ENCODE results near the gene NDFIP2. TPM values are rescaled to one million over a fixed set of nuclear protein-coding genes. Genes with fewer than 3 reads are reported as not detected.

NDFIP2 gene
- total RNA-seq, 1 experiment from 2014 or later, result 31.0 TPM

DNA sequence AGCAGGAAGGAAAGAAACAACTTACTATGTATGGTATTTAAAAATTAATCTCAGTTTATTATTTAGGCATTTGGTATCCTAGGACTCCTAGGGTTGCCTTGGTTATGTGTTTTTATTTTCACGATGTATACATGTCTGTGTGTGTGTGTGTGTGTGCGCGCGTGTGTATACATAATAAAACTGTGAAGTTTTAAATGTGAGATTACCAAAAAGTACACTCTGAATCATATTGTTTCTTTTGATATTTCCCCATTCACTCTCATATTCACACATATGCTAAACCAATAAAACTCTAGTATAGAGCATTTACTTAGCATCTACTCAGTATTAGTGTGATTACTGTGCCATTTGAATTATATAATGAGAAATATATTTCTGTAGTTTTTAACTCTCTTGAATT is 30.8 kb upstream of the NDFIP2 start:
- H3K18ac ChIP-seq (ENCODE audit: insufficient read length, low read depth, low read length), result no peak overlapping the region
- no peak for DNase-seq
- H3T11ph ChIP-seq (ENCODE audit: low read length), result no peak overlapping the region
- H3K27ac ChIP-seq (ENCODE audit: insufficient read length, low read depth, low read length), result no peak overlapping the region
- H3K23me2 ChIP-seq (ENCODE audit: insufficient read length, low read depth, low read length, poor library complexity, severe bottlenecking), result no peaks in the 10 kb centered on the region
- H2BK20ac ChIP-seq (ENCODE audit: low read depth, low read length, poor library complexity, severe bottlenecking), result no peak overlapping the region
- no peaks in the 10 kb centered on the region for H3K79me2 ChIP-seq (ENCODE audit: insufficient read depth, low read length)
- H3K4me1 ChIP-seq (ENCODE audit: insufficient read depth, low read length), result no peaks in the 10 kb centered on the region; the same call in 1 of the 2 replicates
- H2AFZ ChIP-seq (ENCODE audit: low read length), result no peak overlapping the region
- H3K4me2 ChIP-seq (ENCODE audit: insufficient read depth, insufficient read length, low read length), result no peak overlapping the region
- no peak overlapping the region for H2AK5ac ChIP-seq (ENCODE audit: insufficient read length, low read length)
- H2BK12ac ChIP-seq (ENCODE audit: insufficient read length, low read depth, low read length), result no peak overlapping the region
- WGBS (ENCODE audit: extremely low coverage, insufficient read length, low lambda C conversion rate), result no CpG with 5 or more reads among the region's 4 CpGs
- H3K56ac ChIP-seq (ENCODE audit: insufficient read length, low read depth, low read length), result no peak overlapping the region
- H3K79me1 ChIP-seq (ENCODE audit: insufficient read depth, low read depth, low read length, poor library complexity, severe bottlenecking), result no peaks in the 10 kb centered on the region
- H3K4ac ChIP-seq (ENCODE audit: low read depth, low read length), result no peak overlapping the region
- H3K14ac ChIP-seq (ENCODE audit: insufficient read depth, low read length), result no peak overlapping the region
- no peak overlapping the region for H3K9ac ChIP-seq (ENCODE audit: extremely low read depth, insufficient read length, low read length)
- no peak overlapping the region for H2BK120ac ChIP-seq (ENCODE audit: low read depth, low read length, poor library complexity, severe bottlenecking)
- H3K9me3 Mint-ChIP-seq, result no peaks in the 10 kb centered on the region
- no peak overlapping the region for H2BK5ac ChIP-seq (ENCODE audit: insufficient read length, low read length)
- no peaks in the 10 kb centered on the region for H3K27me3 Mint-ChIP-seq (ENCODE audit: low read depth)
- no peaks in the 10 kb centered on the region for H3K27me3 ChIP-seq (ENCODE audit: insufficient read depth, low read length)
- no peak overlapping the region for H3K27ac Mint-ChIP-seq
- TF ChIP-seq, protein P1, sequence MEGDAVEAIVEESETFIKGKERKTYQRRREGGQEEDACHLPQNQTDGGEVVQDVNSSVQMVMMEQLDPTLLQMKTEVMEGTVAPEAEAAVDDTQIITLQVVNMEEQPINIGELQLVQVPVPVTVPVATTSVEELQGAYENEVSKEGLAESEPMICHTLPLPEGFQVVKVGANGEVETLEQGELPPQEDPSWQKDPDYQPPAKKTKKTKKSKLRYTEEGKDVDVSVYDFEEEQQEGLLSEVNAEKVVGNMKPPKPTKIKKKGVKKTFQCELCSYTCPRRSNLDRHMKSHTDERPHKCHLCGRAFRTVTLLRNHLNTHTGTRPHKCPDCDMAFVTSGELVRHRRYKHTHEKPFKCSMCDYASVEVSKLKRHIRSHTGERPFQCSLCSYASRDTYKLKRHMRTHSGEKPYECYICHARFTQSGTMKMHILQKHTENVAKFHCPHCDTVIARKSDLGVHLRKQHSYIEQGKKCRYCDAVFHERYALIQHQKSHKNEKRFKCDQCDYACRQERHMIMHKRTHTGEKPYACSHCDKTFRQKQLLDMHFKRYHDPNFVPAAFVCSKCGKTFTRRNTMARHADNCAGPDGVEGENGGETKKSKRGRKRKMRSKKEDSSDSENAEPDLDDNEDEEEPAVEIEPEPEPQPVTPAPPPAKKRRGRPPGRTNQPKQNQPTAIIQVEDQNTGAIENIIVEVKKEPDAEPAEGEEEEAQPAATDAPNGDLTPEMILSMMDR (conservative IDR thresholded peaks at IDR 0.05), result no peak
- no peaks in the 10 kb centered on the region for H3K9me3 ChIP-seq (ENCODE audit: control insufficient read depth, low read depth, low read length)
- H3K4me3 Mint-ChIP-seq, result no peak overlapping the region
- H4K20me1 ChIP-seq (ENCODE audit: control insufficient read depth, insufficient read depth, insufficient read length), result no peaks in the 10 kb centered on the region
- H4K91ac ChIP-seq (ENCODE audit: insufficient read length, low read depth, low read length), result no peak overlapping the region
- H3K4me1 Mint-ChIP-seq, result peaks cover 18 to 29% of the 10 kb centered on the region in 2 experiments
- no peak overlapping the region for H4K8ac ChIP-seq (replicated peaks; ENCODE audit: insufficient read length, low read depth, low read length)
- no peak overlapping the region for H4K5ac ChIP-seq (ENCODE audit: insufficient read length, low read depth, low read length)
- H2BK15ac ChIP-seq (ENCODE audit: low read depth, low read length), result no peak overlapping the region
- no peaks in the 10 kb centered on the region for H3K36me3 Mint-ChIP-seq (ENCODE audit: insufficient read depth in 1 of 3, low read depth in 3 of 3)
- H3K23ac ChIP-seq (ENCODE audit: insufficient read length, low read depth, low read length), result no peak overlapping the region

Measured in H9 (cell line).